GM18868 (cell line): ENCODE results near the gene DDIT4.
"Not testable (repeated sequence)": the region's sequence is repeated elsewhere in the genome, so short reads cannot be mapped to it uniquely, and the experiment has no call there.

Source experiments
- ATAC-seq: cut with Tn5 transposase; IDR thresholded peaks from one replicate; pipeline ENCODE4 v1.9.1; 2021; ENCODE audit warnings: mild to moderate bottlenecking, moderate library complexity; ENCODE audit not compliant: unreplicated experiment

Gene DDIT4

DNA sequence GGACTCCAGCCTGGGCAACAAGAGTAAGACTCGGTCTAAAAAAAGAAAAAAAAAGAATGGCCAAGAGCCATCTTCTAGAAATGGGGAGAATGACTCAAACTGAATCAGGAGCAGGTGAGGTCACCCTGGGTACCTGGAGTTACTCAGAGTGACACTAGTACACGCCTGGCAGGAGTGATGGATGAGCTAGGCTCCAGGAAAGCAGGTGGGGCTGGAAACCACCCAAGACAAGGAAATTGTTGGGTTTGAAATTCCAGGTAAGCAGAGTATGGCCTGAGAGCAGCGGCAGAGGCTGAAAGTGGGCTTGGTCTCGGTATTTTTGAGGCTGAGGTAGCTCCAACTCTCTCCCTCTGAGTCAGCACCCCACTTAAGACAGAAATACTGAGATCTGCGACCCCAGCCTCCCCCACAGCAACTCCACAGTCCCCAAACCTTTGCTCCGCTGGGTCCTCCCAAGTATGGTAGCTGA, 18.5 kb downstream of the DDIT4 start:
- no peak for ATAC-seq

DNA sequence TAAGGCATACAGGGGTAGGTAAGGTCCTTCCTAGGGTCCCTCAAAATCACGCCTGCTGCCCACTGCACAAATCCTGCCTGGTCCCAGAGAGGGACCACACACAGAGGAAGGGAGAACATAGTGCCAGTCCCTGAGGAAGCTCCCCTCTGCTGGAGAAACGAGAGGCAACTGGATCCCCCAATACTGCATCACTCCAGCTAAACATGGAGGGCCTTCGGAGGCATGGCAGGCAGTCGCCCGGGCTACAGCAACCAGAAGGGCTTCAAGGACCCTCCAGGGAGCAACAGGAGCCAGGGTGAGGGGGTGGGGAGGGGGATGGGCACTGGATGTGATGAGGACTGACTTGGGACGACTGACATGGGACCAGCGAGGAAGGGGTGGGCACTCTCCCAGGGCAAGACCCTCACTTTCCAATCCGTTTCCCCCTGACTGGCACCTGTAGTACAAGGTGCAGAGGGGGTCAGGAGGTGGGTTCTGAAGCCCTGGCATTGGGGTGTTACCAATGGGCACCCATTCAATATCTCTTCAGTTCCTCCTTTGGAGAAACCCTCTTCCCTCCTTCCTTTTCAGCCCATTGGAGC, 21.7 kb downstream of the DDIT4 start:
- ATAC-seq = no peak

DNA sequence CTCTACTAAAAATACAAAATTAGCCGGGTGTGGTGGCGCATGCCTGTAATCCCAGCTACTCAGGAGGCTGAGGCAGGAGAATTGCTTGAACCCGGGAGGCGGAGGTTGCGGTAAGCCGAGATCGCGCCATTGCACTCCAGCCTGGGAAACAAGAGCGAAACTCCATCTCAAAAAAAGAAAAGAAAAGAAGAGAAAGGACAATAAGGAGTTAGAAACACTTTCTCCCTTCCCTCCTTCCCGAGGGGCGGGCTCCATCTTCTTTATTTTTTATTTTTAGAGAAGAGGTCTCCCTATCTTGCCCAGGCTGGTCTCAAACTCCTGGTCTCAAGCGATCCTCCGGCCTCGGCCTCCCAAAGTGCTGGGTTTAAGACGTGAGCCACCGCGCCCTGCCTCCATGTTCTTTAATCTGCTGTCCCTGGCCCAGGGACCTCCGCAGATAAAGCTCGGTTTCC, 23.1 kb downstream of the DDIT4 start:
- ATAC-seq = not testable (repeated sequence)

DNA sequence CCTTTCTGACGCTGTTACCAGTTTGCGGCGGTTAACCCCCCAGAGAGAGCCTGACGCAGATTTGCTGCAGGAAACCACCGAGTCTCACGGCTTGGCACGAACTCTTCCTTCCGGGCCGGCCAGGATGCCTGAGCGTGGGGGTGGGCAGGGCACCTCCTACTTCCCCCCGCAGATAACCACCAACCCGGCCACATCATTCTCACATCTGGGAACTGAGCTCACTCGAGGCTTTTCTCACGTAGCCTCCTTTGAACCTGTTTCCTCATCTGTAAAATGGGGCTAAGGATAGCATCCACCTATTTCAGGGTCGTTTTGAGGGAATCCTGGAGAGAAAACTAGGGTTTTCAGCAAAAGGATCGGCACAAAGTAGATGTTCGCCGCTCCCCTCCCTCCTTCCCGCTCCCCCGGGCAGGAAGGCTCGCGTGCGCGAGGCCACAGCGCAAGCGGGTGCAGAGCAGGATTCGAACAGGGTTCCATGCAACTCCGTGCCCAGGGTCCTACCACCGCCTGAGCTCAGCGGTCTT, 23.6 kb downstream of the DDIT4 start:
- ATAC-seq = peak; percentile 57

DNA sequence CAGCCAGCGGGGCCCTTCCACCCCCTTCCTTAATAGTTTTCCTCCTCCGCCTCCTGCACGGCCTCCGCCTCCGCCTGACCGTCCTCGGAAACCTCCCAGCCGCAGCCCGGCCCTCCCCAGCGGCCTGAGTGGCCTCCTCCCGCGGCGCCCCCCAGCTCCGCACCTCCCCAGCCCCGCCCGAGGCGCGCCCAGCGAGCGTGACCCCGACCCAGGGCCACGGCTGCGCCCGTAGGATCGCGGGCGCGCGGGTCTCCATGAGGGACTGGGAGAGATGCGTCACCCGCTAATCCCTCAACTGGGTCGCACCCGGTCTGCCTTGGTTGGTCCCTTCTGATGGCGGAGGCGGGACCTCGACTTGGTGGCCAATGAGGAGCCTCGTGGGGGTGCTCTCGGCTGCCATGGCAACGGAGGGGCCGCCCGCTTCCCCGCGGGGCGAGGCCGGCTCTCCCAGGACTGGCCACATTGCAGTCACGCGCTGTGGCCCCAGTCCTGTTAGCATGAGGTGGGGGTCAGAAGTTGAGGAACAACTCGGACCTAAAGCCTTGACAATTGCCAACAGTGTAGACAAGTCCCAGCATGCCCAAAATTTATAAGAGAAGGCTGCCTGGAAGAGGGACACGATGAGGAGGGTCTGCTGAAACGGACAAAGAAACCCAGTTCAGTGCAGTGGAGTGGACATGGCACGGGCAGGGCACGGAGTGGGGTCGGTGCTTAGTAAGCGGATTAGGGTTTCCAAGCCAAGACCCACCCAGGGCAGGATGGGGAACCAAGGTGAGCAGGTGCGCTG, 24.3 kb downstream of the DDIT4 start:
- peak; percentile 71 for ATAC-seq

DNA sequence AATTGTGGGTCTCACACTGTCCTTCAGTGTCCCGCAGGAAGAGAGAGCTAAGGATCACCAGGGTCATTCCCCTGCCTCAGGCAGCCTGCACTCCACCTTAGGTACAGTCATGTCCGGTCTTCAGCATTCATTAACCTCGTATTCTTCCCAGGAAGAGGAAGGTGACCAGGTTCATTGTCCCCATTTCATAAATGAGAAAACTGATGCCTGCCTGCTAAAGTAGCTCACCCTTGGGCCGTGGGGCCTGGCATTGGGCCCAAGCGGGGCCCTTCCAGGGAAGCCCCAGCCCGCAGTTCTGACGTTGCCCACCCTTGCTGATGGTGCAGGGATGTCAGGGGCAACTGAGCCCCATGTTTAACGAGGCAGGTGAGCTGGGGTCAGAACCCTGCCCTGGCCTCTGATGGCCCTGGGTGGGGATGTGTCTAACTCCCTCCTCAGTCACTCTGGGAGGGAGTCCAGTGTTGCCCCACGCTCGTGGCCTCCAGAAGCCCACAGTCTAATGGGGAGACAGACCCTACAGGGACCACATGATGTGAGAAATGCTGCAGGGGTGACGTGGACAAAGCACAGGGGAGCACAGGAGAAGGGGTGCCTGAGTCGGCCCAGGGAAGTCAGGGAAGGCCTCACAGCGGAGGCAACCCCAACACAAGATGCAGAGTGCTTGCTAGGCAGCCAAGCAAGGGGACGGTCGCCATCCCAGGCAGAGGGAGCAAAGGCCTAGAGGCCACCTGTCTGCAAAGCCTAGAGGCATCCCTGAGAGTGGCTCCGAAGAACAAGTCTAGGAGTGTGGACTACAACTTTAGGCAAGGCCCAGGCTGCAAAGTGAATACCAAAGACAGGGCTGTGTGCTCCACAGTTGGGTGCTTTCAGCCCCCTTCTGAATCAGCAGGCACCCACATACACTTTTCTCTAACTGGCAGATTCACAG, 25.1 kb downstream of the DDIT4 start:
- ATAC-seq = no peak

DNA sequence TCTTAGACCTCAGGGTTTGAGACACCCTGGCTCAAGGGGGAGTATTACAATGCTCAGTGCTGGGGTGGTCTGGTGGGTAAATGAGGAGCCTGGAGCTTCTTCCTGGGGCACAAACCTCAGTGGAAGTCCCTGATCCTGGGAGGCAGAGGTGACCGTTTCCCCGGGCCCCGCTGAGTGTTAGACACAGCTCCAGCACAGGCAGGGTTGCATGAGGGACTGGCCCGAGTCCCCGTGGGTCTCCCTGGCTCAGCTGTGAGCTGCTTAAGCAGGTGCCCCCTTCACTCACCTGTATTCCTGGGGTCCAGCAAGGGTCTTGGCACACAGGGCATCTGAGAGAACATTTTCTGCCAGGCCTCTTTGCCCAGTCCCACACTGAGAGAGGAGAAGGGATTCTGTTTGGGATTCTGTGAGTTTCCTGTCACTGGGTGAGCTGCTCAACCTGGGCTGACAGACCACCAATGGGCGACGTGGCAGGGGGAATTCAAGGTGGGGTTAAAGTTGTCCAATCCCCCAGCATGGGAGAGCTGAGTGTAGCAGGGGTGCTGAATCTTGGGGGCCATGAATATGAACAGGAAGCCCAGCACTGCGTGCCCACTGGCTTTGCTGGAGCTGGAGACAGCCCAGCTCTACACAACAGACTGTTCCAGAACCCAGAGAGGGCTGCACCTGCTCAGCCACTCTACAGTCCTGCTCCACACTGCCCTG, 29.9 kb downstream of the DDIT4 start:
- ATAC-seq = no peak

DNA sequence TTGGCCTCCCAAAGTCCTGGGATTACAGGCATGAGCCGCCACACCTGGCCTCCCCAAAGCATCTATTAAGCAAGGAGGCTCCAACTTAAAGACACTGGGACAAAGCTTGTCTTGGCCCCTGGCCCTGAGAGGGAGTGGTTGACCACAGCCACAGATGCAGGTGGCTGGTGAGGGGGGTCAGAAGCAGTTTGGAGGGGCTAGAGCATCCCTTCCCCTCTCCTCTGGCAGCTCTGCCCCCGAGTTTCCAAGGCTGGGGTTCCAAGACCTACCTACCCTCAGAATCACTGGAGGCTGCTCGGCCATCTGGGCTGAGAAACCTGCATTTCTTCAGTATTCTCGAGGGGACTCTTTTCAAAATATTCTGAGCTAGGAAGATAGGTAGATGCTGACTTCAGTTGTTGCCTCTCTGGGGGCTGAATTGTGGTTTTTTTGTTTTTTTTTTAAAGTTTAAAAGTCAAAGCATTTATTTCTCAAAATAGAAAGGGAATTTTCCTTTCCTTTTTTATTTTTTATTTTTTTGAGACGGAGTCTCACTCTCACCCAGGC, 32.6 kb downstream of the DDIT4 start:
- ATAC-seq = no peak

DNA sequence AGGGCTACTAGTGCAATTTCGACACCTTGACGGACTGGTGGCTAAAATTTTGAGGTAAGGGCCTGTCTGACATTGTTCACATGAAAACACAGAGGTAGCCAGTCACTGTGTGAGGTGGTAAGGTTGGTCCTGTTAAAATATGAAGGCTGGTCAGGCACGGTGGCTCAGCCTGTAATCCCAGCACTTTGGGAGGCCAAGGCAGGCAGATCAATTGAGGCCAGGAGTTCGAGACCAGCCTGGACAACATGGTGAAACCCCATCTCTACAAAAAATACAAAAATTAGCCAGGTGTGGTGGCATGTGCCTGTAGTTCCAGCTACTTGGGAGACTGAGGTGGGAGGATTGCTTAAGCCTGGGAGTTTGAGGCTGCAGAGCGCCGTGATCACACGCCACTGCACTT, 34.0 kb downstream of the DDIT4 start:
- ATAC-seq = not testable (repeated sequence)

DNA sequence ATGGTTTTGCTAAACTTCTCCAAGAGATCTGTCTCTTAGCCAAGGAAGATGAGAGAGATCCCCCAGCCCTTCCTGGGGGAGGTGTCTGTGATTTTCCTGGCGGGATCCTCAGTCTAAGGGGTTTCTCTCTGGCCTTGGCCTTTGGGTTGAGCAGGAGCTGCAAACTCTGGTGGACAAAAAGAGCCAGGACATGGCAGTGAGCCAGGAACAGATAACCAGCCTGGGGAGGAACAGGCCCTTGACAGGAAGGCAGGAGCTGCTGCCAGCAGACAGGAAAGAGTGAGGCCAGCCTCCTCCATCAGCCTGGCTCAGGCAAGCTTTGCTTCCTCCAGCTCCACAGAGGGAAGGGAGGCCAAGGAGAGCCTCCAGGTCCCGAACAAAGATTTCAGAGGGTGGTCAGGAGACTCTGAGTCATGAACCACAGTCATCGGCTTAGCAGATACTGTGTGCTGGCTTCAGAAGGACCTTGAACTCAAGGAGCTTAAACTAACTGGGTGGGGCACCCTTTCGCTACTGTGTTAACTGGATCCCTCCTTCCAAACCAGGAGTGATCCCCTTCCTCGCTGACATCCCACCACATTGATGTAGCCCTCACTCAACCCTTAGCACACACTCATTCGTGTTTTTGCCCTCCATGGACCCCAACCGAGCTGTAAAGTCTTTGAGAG, 34.7 kb downstream of the DDIT4 start:
- ATAC-seq = no peak

DNA sequence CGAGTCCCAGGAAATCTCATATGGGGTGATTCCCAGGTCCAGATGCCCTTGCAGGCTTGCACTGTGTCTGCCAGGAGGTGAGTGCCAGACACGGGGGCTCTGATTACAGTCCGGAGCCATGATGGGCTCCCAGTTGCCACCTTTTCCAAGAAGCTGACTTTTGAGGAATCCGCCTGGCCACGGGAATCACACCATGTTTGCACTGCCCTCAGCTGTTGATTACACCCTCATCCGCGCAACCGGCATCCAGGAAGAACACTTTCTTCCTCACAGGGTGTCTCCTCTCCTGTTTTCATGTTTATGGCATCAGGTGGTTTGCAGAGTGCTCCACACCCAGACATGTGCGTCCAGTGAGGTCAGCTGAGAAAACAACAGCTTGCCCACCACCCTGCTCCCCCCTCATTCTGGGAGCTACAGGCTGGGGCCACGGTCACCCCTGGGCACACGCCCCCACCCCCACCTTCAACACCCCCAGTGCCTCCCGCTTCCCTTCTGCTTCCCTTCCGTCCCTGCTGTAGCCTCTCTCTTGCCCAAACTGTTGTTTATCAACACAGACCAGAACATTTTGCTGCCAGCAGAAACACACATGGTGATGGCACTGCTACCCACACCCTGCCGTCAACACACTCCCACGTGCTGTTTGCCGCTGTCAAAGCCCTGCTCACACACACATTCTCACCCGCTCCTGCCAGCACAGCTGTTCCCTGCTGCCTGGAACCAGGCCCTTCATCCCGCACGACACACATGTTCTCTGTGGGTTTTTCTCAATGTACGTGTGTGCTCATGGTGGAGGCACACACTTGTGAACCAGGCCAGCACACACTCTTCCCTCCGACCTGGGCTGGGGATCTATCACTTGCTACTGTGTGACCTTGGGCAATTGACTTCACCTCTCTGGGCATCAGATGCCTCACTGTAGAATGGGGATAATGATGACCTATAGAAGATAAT, 35.8 kb downstream of the DDIT4 start:
- no peak for ATAC-seq

DNA sequence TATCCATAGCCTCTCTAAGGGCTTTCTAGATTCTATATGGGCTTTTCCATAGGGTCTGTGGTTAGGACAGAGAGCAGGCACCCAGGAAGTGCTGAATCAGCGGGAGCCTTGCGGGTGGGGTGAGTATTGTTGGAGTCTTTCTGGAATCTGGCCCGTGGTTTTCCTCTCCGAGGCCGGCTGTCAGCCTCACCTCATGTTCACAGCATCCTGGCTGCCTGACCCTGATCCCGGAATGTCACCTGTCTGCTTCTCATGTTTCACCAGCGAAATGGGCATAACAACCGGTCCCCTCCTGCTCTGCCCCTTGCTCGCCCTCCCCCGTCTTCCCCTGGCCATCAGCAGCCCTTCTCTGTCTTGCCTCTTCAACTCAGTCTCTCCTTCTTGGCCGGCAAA, 36.5 kb downstream of the DDIT4 start:
- ATAC-seq = no peak

DNA sequence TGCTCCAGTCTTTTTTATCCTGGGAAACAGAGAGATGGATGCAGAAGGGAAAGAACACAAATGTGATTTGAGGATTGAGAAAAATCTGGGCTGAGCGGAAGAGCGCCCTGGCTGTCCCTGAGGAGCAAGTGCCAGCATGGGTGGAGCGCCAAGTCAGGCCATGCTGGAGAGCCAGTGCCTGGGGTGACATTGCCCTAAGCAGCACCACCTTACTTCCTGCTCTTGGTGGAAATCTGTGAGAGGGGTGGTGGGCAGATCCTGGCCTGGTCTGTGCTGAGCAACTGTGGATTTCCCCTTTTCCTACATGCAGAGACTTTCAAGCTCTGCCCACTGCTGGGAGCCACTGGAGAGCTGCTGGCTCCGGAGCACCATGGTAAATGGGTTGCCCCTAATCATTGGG, 36.9 kb downstream of the DDIT4 start:
- no peak for ATAC-seq

DNA sequence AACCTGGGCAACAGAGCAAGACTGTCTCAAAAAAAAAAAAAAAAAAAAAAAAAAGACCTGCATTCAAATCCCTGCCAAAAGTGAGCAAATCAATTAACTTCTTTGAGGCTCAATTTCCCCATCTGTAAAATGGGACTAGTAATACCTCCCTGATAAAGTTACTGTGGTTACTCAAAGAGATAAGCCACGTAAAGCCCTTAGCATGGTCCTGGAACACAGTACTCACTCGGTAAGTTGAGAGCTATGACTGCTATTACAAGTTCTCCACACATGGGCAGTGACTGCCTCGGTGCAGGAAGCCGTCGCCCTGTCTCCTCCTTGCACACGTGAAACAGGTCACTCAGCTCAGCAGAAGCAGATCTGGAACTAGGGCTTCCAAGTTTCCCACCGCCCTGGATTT, 37.9 kb downstream of the DDIT4 start:
- ATAC-seq = no peak

DNA sequence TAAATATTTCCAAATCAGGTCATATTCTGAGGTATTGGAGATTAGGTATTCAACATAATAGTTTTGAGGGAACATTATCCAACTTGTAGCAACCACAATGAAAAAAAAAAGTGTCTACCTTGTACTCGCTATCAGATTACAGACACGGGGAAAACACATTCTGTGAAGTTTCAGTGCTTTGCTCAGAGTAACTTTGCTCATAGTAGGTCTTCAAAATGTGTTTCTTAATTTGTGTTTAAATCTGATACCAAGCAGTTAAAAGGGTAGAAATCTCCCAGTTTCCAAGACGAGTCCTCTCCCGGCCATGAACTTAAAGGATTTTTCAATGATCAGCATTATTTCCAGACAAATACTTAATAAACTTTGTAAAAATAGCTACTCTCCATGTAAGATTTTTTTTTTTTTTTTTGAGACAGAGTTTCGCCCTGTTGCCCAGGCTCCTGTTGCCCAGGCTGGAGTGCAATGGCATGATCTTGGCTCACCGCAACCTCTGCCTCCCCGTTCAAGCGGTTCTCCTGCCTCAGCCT, 39.2 kb downstream of the DDIT4 start:
- no peak for ATAC-seq

DNA sequence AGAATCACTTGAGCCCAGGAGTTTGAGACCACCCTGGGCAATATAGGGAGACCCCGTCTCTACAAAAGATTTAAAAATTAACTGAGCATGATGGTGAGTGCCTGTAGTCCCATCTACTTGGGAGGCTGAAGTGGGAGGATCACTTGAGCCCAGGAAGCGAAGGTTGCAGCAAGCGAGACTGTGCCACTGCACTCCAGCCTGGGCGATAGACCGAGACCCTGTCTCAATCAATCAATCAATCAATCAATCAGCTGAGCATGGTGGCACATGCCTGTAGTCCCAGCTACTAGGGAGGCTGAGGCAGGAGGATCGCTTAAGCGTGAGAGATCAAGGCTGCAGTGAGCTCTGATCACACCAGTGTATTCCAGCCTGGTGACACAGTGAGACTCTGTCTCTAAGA, 40.5 kb downstream of the DDIT4 start:
- ATAC-seq = no peak

DNA sequence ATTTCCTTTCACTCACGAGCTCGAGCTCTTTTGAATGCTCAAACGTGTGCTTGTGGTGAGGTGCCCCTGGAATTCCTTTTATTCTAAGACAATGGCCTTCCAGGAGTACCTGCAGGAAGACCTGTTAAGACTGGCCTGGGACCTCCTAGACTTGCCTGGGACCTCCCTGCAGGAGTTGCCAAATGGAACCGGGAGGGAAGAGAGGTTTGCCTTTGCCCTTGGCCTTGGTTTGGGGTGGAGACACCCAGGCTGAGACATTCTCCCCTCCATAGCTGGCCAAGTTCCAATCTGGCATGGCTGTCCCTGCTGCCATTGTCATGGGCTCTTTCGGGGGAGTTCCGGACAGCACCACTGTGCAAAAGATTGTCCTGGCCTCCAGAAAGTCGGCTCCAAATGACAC, 41.3 kb downstream of the DDIT4 start:
- no peak for ATAC-seq

DNA sequence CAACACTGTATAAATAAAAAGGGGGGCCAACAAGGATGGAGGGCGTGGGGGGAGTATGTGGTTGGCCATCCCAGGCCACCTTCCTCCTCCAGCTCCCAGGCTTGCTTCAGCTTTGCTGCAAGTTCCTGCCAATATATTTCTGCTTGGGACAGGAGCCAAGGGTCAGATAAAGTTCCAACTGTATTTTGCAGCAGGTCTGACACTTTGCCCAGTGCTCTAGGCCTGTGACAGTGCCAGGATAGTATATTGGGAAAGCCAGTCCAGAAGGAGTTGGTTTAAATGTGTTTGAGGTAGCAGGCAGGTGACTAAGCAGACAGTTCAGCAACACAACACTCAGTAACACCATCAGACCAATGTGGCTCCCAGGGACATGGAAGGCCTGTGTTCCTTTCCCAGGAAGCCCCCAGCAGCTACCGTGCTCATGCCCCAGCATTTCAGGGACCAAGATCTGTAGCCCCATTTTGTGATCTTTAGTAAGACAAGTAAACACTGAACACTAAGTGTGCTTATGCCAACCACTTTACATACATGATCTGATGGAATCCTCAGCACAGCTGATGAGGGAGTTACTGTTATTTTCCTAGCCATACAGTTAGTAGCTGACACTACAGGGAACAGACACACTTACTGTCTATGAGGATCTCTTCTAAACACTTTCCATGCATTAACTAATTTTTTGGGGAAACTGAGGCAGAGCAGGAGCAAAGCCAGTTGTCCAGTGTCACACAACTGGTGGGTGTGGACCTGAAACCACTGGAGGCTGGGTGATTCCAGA, 42.1 kb downstream of the DDIT4 start:
- no peak for ATAC-seq
